Measurements from ENCODE around the gene TRIP13.

Gene TRIP13

DNA sequence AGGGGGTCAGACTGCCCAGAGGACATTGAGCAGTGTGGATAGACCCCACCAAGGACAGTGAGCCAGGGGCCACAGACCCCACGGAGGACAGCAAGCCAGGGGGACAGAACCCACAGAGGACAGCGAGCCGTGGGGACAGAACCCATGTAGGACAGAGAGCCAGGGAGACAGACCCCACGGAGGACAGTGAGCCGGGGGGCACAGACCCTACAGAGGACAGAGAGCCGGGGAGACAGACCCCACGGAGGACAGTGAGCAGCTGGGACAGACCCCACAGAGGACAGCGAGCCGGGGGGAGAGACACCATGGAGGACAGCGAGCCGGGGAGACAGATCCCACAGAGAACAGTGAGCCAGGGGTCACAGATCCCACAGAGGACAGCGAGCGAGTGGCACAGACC is 38.5 kb upstream of the TRIP13 start:
- TF ChIP-seq, protein P1, sequence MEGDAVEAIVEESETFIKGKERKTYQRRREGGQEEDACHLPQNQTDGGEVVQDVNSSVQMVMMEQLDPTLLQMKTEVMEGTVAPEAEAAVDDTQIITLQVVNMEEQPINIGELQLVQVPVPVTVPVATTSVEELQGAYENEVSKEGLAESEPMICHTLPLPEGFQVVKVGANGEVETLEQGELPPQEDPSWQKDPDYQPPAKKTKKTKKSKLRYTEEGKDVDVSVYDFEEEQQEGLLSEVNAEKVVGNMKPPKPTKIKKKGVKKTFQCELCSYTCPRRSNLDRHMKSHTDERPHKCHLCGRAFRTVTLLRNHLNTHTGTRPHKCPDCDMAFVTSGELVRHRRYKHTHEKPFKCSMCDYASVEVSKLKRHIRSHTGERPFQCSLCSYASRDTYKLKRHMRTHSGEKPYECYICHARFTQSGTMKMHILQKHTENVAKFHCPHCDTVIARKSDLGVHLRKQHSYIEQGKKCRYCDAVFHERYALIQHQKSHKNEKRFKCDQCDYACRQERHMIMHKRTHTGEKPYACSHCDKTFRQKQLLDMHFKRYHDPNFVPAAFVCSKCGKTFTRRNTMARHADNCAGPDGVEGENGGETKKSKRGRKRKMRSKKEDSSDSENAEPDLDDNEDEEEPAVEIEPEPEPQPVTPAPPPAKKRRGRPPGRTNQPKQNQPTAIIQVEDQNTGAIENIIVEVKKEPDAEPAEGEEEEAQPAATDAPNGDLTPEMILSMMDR (IDR thresholded peaks at IDR 0.05; ENCODE audit: low read depth, low read length) = no peak
- DNase-seq (ENCODE audit: low read depth, low spot score) = no peak
- in situ Hi-C loops (cut with HindIII; ENCODE audit: low sequenced_read_pairs) = no loop called here
- H3K4me3 ChIP-seq (ENCODE audit: low read depth, low read length) = no peak overlapping the region

DNA sequence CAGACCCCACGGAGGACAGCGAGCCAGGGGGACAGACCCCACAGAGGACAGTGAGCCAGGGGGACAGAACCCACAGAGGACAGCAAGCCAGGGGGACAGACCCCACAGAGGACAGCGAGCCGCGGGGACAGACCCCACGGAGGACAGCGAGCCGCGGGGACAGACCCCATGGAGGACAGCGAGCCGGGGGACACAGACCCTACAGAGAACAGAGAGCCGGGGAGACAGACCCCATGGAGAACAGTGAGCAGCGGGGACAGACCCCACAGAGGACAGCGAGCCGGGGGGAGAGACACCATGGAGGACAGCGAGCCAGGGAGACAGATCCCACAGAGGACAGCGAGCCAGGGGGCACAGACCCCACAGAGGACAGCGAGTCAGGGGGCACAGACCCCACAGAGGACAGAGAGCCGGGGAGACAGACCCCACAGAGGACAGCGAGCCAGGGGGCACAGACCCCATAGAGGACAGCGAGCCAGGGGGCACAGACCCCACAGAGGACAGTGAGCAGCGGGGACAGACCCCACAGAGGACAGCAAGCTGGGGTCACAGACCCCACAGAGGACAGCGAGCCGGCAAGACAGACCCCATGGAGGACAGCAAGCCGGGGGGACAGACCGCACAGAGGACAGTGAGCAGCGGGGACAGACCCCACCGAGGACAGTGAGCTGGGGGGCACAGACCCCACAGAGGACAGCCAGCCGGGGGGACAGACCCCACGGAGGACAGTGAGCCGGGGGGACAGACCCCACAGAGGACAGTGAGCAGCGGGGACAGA is 37.5 kb upstream of the TRIP13 start:
- TF ChIP-seq, protein P1 (IDR thresholded peaks at IDR 0.05; ENCODE audit: low read depth, low read length) = no peak
- no peak overlapping the region for H3K4me3 ChIP-seq (ENCODE audit: low read depth, low read length)
- no peak for DNase-seq (ENCODE audit: low read depth, low spot score)
- in situ Hi-C loops (cut with HindIII; ENCODE audit: low sequenced_read_pairs) = no loop called here

DNA sequence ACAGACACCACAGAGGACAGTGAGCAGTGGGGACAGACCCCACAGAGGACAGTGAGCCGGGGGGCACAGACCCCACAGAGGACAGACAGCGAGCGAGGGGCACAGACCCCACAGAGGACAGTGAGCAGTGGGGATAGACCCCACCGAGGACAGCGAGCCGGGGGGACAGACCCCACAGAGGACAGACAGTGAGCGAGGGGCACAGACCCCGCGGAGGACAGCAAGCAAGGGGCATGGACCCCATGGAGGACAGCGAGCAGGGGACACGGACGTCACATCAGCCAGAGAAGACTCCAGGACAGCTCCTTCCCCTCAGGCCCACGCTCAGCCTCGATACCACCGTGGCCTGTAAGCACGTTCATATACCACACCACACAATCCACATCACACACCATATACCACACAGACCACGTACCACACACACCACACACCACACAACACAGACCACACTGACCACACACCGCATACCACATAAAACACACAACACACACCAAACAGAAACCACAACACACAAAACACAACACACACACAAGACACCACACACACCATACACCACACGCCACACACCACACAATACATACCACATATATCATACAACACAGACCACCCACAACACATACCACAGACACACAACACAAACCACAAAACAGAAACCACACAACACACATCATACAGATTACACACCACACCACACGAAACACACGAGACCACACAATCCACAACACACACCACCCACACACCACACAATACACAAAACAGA is 36.7 kb upstream of the TRIP13 start:
- TF ChIP-seq, protein P1 (IDR thresholded peaks at IDR 0.05; ENCODE audit: low read depth, low read length) = no peak
- H3K4me3 ChIP-seq (ENCODE audit: low read depth, low read length) = no peak overlapping the region
- DNase-seq (ENCODE audit: low read depth, low spot score) = no peak
- in situ Hi-C loops (cut with HindIII; ENCODE audit: low sequenced_read_pairs) = no loop called here

DNA sequence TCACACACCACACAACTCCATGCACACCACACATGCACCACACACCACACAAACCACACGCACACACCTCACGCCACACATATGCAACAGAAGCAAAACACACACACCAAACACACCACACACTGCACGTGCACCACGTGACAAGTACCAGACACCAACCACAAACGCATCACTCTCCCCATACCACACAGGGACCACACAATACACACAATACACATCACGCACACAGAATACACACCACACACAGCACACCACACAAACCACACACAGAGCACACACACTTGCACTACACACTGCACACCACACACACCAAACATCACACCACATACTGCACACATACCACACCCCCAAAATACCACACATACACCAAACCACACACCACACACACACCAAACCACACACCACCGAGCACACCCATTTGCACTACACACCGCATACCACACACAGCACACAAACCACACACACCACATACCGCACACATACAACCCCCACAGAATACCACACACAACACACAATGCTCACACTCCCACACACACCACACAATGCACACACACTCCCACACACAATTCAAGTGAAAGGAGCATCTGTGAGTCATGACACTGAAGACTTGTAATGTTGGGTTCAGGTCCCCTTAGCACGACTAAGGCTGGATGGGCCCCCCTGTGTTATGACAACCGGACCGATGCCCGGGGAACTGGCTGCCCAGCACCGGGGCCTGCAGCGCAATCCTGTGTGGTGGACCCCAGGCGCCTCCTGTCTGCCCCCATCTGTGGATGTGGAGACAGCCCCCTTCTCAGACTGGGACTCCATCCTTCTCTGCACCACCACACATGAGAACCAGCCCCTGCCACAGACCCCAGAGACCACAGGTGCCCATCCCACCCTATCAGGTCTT is 35.9 kb upstream of the TRIP13 start:
- in situ Hi-C loops (cut with HindIII; ENCODE audit: low sequenced_read_pairs) = no loop called here
- DNase-seq (ENCODE audit: low read depth, low spot score) = no peak
- no peak overlapping the region for H3K4me3 ChIP-seq (ENCODE audit: low read depth, low read length)
- TF ChIP-seq, protein P1 (IDR thresholded peaks at IDR 0.05; ENCODE audit: low read depth, low read length) = no peak

DNA sequence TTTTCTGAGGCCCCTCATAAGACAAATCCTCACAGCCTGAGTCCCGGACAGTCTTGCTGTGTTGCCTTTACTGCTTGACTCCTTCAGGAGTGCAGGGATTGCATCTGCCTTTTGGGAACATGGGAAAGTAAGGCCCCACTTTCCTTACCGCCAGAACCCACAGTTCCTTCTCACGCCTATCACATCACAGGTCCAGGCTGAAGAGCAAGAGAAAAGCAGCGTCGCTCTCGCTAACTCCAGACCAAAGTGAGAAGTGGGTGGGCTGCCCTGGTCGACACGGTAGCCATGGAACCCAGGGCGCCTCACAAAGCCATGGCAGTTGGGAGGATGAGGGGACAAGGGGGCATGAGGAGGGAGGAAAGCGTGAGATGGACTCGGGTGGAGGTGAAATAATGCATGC is 34.0 kb upstream of the TRIP13 start:
- TF ChIP-seq, protein P1 (IDR thresholded peaks at IDR 0.05; ENCODE audit: low read depth, low read length) = no peak
- in situ Hi-C loops (cut with HindIII; ENCODE audit: low sequenced_read_pairs) = no loop called here
- DNase-seq (ENCODE audit: low read depth, low spot score) = no peak
- no peak overlapping the region for H3K4me3 ChIP-seq (ENCODE audit: low read depth, low read length)

DNA sequence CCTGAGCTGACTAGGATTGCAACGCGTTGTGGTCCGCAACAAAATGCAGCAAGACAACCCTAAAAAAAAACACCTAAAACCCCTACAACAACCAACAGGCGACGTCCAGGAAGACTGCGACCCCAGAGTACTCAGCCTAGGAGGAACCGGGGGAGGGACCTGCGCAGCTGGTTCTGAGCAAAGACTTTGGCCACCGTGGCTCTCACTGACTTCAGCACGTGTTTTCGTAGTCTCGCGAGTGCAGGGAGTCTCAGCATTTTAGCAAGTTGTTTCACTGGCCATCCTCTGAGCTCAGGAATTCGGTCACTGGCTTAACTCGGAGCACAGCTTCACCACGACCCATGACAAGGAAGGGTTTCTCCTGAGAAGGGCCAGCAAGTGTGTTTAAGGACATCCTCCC is 33.3 kb upstream of the TRIP13 start:
- TF ChIP-seq, protein P1 (IDR thresholded peaks at IDR 0.05; ENCODE audit: low read depth, low read length) = no peak
- no peak for DNase-seq (ENCODE audit: low read depth, low spot score)

More for the DNA sequence above, 33.3 kb upstream of the TRIP13 start:
- in situ Hi-C loops (cut with HindIII; ENCODE audit: low sequenced_read_pairs) = no loop called here
- H3K4me3 ChIP-seq (ENCODE audit: low read depth, low read length) = no peak overlapping the region

Measured in astrocyte of the spinal cord (primary cell).